GM19023 (cell line): ENCODE data around the gene KIAA0586.
"Not testable (repeated sequence)": the region's sequence is repeated elsewhere in the genome, so short reads cannot be mapped to it uniquely, and the experiment has no call there.

Experiments
- ATAC-seq: cut with Tn5 transposase; IDR thresholded peaks from one replicate; pipeline ENCODE4 v1.9.1; 2021; ENCODE audit warnings: mild to moderate bottlenecking, moderate library complexity; ENCODE audit not compliant: unreplicated experiment

Gene KIAA0586

DNA sequence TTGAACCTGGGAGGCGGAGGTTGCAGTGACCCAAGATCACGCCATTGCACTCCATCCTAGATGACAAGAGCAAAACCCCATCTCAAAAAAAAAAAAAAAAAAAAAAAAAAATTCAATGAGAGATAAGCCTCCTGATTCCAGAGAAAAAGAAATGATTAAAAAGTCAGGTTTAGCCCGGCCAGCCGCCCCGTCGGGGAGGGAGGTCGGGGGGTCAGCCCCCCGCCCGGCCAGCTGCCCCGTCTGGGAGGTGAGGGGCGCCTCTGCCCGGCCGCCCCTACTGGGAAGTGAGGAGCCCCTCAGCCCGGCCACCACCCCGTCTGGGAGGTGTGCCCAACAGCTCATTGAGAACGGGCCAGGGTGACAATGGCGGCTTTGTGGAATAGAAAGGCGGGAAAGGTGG lies 160.8 kb downstream of the KIAA0586 start:
- ATAC-seq = not testable (repeated sequence)

- no peak for ATAC-seq
Observed at GRCh38 chr14:58593977-58594376, 166.5 kb downstream of the KIAA0586 start.

GRCh38 chr14:58597041-58597440 lies 169.5 kb downstream of the KIAA0586 start:
- no peak for ATAC-seq

- ATAC-seq = no peak
Observed at GRCh38 chr14:58598028-58598803, 170.7 kb downstream of the KIAA0586 start.

DNA sequence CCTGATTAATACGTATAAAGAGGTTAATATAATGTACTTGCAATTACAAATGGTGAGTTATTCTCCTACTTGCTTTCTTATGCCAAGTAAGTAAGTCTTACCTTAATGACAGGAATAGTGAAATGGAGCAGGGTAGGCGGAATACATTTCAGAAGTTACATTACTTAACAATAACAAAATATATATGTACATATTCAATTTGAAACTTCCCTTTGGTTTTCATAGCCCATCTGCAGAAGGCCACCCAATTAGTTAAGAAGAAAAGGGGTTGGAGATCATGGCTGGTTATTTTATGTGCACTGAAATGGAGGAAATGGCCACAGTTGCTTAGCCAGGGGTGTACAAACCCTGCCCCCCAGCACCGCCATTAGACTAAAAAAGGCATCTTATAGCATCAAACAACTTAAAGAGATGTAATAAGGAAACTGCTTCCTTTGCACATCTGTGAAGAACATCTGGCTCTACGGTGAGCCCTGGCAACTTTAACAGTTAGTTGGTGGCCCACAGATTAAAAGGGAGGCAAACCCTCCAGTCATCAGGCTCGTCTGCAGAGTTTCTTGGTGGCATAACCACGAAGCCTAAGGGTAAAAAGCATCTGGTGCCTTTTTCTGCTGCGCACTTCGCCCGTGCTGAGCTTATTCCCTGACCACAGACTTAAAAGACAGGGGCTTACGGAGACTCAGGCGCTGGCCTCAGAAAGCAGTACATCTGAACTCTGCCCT lies 171.4 kb downstream of the KIAA0586 start:
- no peak for ATAC-seq

DNA sequence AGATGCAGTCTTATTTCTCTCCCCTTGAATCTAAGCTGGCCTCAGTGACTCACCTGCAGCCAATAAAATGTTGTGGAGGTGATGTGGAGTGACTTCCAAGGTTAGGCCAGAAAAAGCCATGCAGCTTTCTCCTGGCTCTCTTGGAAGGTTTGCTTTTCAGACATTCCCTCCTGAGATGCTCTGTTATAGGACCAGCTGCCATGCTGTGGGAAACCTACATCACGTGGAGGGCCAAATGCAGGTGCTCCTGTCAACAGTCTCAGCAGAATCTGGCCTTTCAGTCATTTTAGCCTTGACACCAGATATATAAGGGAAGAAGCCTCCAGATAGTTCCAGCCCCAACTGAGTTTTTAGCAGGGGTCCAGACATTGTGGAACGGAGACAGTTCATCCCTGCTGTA lies 172.2 kb downstream of the KIAA0586 start:
- no peak for ATAC-seq
